ENCODE measurements around the gene PTPRT. TPM values are rescaled to one million over a fixed set of nuclear protein-coding genes. Genes with fewer than 3 reads are reported as not detected.

The PTPRT gene
- total RNA-seq, 1 experiment from 2014 or later, result not detected

GRCh38 chr20:42740226-42740870 lies 449.4 kb downstream of the PTPRT start:
- no peaks in the 10 kb centered on the region for H3K36me3 ChIP-seq (ENCODE audit: control insufficient read depth, insufficient read depth, low read length)
- no TSS peak for BruUV-seq (replicated peaks)
- ATAC-seq, result no peak
- H3K4me3 ChIP-seq (ENCODE audit: low read depth in 2 of 2, low read length in 2 of 2), result no peak overlapping the region
- no peak for TF ChIP-seq SIN3A (IDR thresholded peaks at IDR 0.05; ENCODE audit: borderline replicate concordance, insufficient read depth, low read depth, low read length)
- TF ChIP-seq POLR2AphosphoS5 (IDR thresholded peaks at IDR 0.05; ENCODE audit: low read depth, low read length), result no peak
- no peak for TF ChIP-seq REST (IDR thresholded peaks at IDR 0.05; ENCODE audit: insufficient read depth in 1 of 2, low read depth in 2 of 2, low read length in 1 of 2)
- TF ChIP-seq CTCF (IDR thresholded peaks at IDR 0.05), result no peak
- no peak for TF ChIP-seq TCF7L2 (IDR thresholded peaks at IDR 0.05; ENCODE audit: low read depth, low read length)
- ChIA-PET POLR2A (no interaction called here), CTCF (no interaction called here)
- no peaks in the 10 kb centered on the region for H3K9me3 ChIP-seq (ENCODE audit: control insufficient read depth, insufficient read depth, low read depth, low read length)
- no peak for DNase-seq (ENCODE audit: low read depth, low spot score)
- intact Hi-C loops (cut with micrococcal nuclease; ENCODE audit: unreplicated experiment), result no loop called here
- no peaks in the 10 kb centered on the region for H3K27me3 ChIP-seq (ENCODE audit: control insufficient read depth, insufficient read depth, low read length)
- H3K4me1 ChIP-seq (ENCODE audit: control insufficient read depth, insufficient read depth, low read length), result no peaks in the 10 kb centered on the region
- H3K27ac ChIP-seq (ENCODE audit: low read length), result no peak overlapping the region
- in situ Hi-C loops (cut with HindIII; ENCODE audit: low pct_unique_long_range_greater_than_20kb, low sequenced_read_pairs), result no loop called here

- BruUV-seq (replicated peaks), result no TSS peak
- no peak overlapping the region for H3K27ac ChIP-seq (ENCODE audit: low read length)
- H3K9me3 ChIP-seq (ENCODE audit: control insufficient read depth, insufficient read depth, low read depth, low read length), result no peaks in the 10 kb centered on the region
- no peak for DNase-seq (ENCODE audit: low read depth, low spot score)
- no peak for ATAC-seq
- H3K4me3 ChIP-seq (ENCODE audit: low read depth in 2 of 2, low read length in 2 of 2), result no peak overlapping the region
- intact Hi-C loops (cut with micrococcal nuclease; ENCODE audit: unreplicated experiment) (no loop called here), in situ Hi-C loops (cut with HindIII; ENCODE audit: low pct_unique_long_range_greater_than_20kb, low sequenced_read_pairs) (no loop called here)
- CTCF ChIA-PET, result no interaction called here
- POLR2A ChIA-PET, result no interaction called here
- no peaks in the 10 kb centered on the region for H3K27me3 ChIP-seq (ENCODE audit: control insufficient read depth, insufficient read depth, low read length)
- no peaks in the 10 kb centered on the region for H3K4me1 ChIP-seq (ENCODE audit: control insufficient read depth, insufficient read depth, low read length)
- TF ChIP-seq TCF7L2 (IDR thresholded peaks at IDR 0.05; ENCODE audit: low read depth, low read length), result no peak
- no peak for TF ChIP-seq REST (IDR thresholded peaks at IDR 0.05; ENCODE audit: insufficient read depth in 1 of 2, low read depth in 2 of 2, low read length in 1 of 2)
- TF ChIP-seq CTCF (IDR thresholded peaks at IDR 0.05), result no peak
- no peak for TF ChIP-seq POLR2AphosphoS5 (IDR thresholded peaks at IDR 0.05; ENCODE audit: low read depth, low read length)
- TF ChIP-seq SIN3A (IDR thresholded peaks at IDR 0.05; ENCODE audit: borderline replicate concordance, insufficient read depth, low read depth, low read length), result no peak
- H3K36me3 ChIP-seq (ENCODE audit: control insufficient read depth, insufficient read depth, low read length), result no peaks in the 10 kb centered on the region
Measured at GRCh38 chr20:42739683-42740082, 450.0 kb downstream of the PTPRT start.

Measured in Panc1 (cell line).